ENCODE results near the gene YY1.
"Not testable (repeated sequence)": the region's sequence is repeated elsewhere in the genome, so short reads cannot be mapped to it uniquely, and the experiment has no call there.

Gene YY1

GRCh38 chr14:100307766-100308426 lies 69.0 kb downstream of the YY1 start:
- H3K4me3 ChIP-seq (ENCODE audit: low read length): peak overlapping the region; percentile 92
- H3K36me3 ChIP-seq (ENCODE audit: insufficient read depth, low read length): 0 out of 2 replicates have a peak, but pooled peaks cover under 1% of the 10 kb centered on the region
- H3K9ac ChIP-seq (ENCODE audit: low read depth, low read length): peak overlapping the region; percentile 95; the same call in 1 of the 2 replicates
- no peaks in the 10 kb centered on the region for H3K27me3 ChIP-seq (ENCODE audit: insufficient read depth, low read length)
- H3K9me3 ChIP-seq (ENCODE audit: insufficient read depth, low read depth, low read length): no peaks in the 10 kb centered on the region
- H3K27ac ChIP-seq (ENCODE audit: low read depth, low read length): no peak overlapping the region
- peaks cover 20% of the 10 kb centered on the region for H3K4me1 ChIP-seq (ENCODE audit: insufficient read depth, low read length)
- WGBS: 81% methylated on average over 5 of the region's 5 CpGs

DNA sequence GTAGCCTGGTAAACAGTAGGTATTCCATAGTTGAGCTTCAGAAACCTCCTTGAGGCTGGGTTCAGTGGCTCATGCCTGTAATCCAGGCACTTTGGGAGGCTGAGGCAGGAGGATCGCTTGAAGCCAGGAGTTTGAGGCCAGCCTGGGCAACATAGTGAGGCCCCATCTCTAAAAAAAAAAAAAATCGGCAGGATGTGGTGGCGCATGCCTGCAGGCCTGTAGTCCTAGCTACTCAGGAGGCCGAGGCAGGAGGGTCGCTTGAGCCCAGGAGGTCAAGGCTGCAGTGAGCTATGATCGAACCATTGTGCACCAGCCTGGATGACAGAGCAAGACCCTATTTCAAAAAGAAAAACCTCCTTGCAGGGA lies 69.5 kb downstream of the YY1 start:
- 89% methylated on average over 6 of the region's 6 CpGs for WGBS
- H3K4me1 ChIP-seq (ENCODE audit: insufficient read depth, low read length): peaks cover 20% of the 10 kb centered on the region
- H3K27ac ChIP-seq (ENCODE audit: low read depth, low read length): not testable (repeated sequence)

GRCh38 chr14:100309028-100309737 lies 70.2 kb downstream of the YY1 start:
- Histone ChIP-seq H3K9ac (ENCODE audit: low read depth, low read length) (no peak overlapping the region), H3K27me3 (ENCODE audit: insufficient read depth, low read length) (no peaks in the 10 kb centered on the region), H3K27ac (ENCODE audit: low read depth, low read length) (no peak overlapping the region), H3K36me3 (ENCODE audit: insufficient read depth, low read length) (no peaks in the 10 kb centered on the region), H3K4me1 (ENCODE audit: insufficient read depth, low read length) (peaks cover 15% of the 10 kb centered on the region), H3K9me3 (ENCODE audit: insufficient read depth, low read depth, low read length) (no peaks in the 10 kb centered on the region), H3K4me3 (ENCODE audit: low read length) (no peak overlapping the region)
- WGBS: 84% methylated on average over 8 of the region's 8 CpGs

More for the DNA sequence above, 69.5 kb downstream of the YY1 start:
- not testable (repeated sequence) for H3K4me3 ChIP-seq (ENCODE audit: low read length); H3K9ac ChIP-seq (ENCODE audit: low read depth, low read length); H3K36me3 ChIP-seq (ENCODE audit: insufficient read depth, low read length); H3K9me3 ChIP-seq (ENCODE audit: insufficient read depth, low read depth, low read length); H3K27me3 ChIP-seq (ENCODE audit: insufficient read depth, low read length)

- H3K4me1 ChIP-seq (ENCODE audit: insufficient read depth, low read length): peaks cover 11% of the 10 kb centered on the region
- H3K27me3 ChIP-seq (ENCODE audit: insufficient read depth, low read length); H3K9me3 ChIP-seq (ENCODE audit: insufficient read depth, low read depth, low read length); H3K9ac ChIP-seq (ENCODE audit: low read depth, low read length); H3K4me3 ChIP-seq (ENCODE audit: low read length); H3K36me3 ChIP-seq (ENCODE audit: insufficient read depth, low read length); H3K27ac ChIP-seq (ENCODE audit: low read depth, low read length): not testable (repeated sequence)
- 57% methylated on average over 18 of the region's 18 CpGs for WGBS
Observed at GRCh38 chr14:100312110-100312876, 73.3 kb downstream of the YY1 start.

DNA sequence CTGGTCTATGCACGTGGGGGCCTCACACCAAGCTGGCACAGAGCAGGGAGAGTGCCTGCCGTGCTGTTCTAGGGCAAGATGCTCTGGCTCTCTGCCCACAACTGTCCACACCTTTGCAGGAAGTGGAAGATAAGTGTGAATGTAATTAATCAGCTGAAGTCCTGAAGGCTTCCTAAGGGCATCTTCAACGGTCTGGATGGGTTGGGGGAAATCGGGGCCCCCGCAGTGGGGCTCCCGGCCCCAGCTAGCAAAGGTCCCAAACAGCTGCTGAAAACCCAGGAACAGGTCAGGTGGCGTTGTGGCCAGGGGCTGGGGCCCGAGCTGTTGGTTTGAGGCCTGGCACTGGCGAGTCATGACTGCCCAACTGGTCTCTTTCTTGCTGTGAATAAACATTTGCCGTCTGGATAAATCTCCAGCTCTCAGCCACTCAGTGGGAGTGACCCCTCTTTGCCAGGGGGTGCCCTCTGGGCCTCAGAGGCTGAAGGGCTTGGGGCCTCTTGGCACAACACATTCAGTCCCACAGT lies 74.0 kb downstream of the YY1 start:
- Histone ChIP-seq H3K27ac (ENCODE audit: low read depth, low read length) (no peak overlapping the region), H3K27me3 (ENCODE audit: insufficient read depth, low read length) (no peaks in the 10 kb centered on the region), H3K36me3 (ENCODE audit: insufficient read depth, low read length) (no peaks in the 10 kb centered on the region), H3K9ac (ENCODE audit: low read depth, low read length) (no peak overlapping the region), H3K9me3 (ENCODE audit: insufficient read depth, low read depth, low read length) (no peaks in the 10 kb centered on the region), H3K4me1 (ENCODE audit: insufficient read depth, low read length) (peaks cover 13% of the 10 kb centered on the region), H3K4me3 (ENCODE audit: low read length) (no peak overlapping the region)
- 83% methylated on average over 10 of the region's 10 CpGs for WGBS

DNA sequence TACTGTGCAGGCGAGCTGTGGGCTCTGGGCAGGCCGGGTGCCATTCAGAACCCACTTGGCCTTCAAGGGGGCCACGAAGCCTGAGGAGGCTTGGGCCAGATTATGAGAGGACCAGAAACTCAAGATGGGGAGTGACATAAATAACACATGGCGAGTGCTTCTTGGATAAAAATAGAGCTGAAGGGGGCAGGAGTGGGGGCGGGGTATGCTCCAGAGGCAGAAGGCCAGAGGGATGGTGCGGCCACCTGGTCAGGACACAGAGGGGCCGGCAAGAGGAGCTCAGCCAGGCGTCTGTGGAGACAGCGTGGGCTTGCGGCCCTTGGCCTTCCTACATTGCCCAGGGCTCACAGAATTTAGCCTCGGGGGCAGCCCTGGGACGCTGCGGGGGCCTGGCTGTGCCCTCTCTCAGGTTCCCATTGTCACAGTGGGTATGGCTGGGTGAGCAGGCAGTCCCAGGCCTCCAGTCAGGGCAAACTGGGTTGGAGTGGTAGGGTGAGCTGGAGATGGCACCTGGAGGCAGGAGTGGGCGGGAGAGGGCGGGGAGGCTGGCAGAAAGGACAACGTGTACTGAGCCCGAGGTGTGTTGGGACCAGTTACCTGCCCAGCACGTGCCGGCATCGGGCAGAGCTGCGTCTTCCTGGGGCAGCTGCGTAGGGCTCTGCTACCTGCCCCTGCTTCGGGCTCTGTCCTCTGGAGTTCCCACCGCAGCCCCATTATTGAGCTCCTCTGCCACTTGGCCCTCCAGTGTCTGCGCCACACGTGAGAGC lies 74.7 kb downstream of the YY1 start:
- 91% methylated on average over 26 of the region's 26 CpGs for WGBS

GRCh38 chr14:100314724-100315123 lies 75.8 kb downstream of the YY1 start:
- no peak overlapping the region for H3K9ac ChIP-seq (ENCODE audit: low read depth, low read length)
- WGBS: 92% methylated on average over 6 of the region's 6 CpGs
- H3K36me3 ChIP-seq (ENCODE audit: insufficient read depth, low read length): no peaks in the 10 kb centered on the region
- H3K27ac ChIP-seq (ENCODE audit: low read depth, low read length): no peak overlapping the region
- no peaks in the 10 kb centered on the region for H3K27me3 ChIP-seq (ENCODE audit: insufficient read depth, low read length)
- peaks cover 15% of the 10 kb centered on the region for H3K4me1 ChIP-seq (ENCODE audit: insufficient read depth, low read length)
- H3K4me3 ChIP-seq (ENCODE audit: low read length): no peak overlapping the region
- no peaks in the 10 kb centered on the region for H3K9me3 ChIP-seq (ENCODE audit: insufficient read depth, low read depth, low read length)

More for the DNA sequence above, 74.7 kb downstream of the YY1 start:
- no peaks in the 10 kb centered on the region for H3K36me3 ChIP-seq (ENCODE audit: insufficient read depth, low read length)
- no peak overlapping the region for H3K9ac ChIP-seq (ENCODE audit: low read depth, low read length)
- H3K4me1 ChIP-seq (ENCODE audit: insufficient read depth, low read length): peaks cover 15% of the 10 kb centered on the region
- H3K9me3 ChIP-seq (ENCODE audit: insufficient read depth, low read depth, low read length): no peaks in the 10 kb centered on the region
- H3K27me3 ChIP-seq (ENCODE audit: insufficient read depth, low read length): no peaks in the 10 kb centered on the region
- no peak overlapping the region for H3K27ac ChIP-seq (ENCODE audit: low read depth, low read length)
- H3K4me3 ChIP-seq (ENCODE audit: low read length): no peak overlapping the region

GRCh38 chr14:100317389-100317788 lies 78.4 kb downstream of the YY1 start:
- no peaks in the 10 kb centered on the region for H3K36me3 ChIP-seq (ENCODE audit: insufficient read depth, low read length)
- no peak overlapping the region for H3K9ac ChIP-seq (ENCODE audit: low read depth, low read length)
- no peaks in the 10 kb centered on the region for H3K9me3 ChIP-seq (ENCODE audit: insufficient read depth, low read depth, low read length)
- H3K27ac ChIP-seq (ENCODE audit: low read depth, low read length): no peak overlapping the region
- H3K4me1 ChIP-seq (ENCODE audit: insufficient read depth, low read length): peaks cover 8% of the 10 kb centered on the region; the same call in 1 of the 2 replicates
- H3K27me3 ChIP-seq (ENCODE audit: insufficient read depth, low read length): no peaks in the 10 kb centered on the region
- H3K4me3 ChIP-seq (ENCODE audit: low read length): no peak overlapping the region
- WGBS: 97% methylated on average over 6 of the region's 6 CpGs

GRCh38 chr14:100317912-100318808 lies 79.2 kb downstream of the YY1 start:
- Histone ChIP-seq H3K27ac (ENCODE audit: low read depth, low read length) (no peak overlapping the region), H3K4me3 (ENCODE audit: low read length) (no peak overlapping the region), H3K9ac (ENCODE audit: low read depth, low read length) (no peak overlapping the region; the same call in 1 of the 2 replicates)

More at GRCh38 chr14:100317912-100318808, 79.2 kb downstream of the YY1 start:
- 46% methylated on average over 39 of the region's 40 CpGs for WGBS
- Histone ChIP-seq H3K9me3 (ENCODE audit: insufficient read depth, low read depth, low read length) (no peaks in the 10 kb centered on the region), H3K27me3 (ENCODE audit: insufficient read depth, low read length) (no peaks in the 10 kb centered on the region), H3K36me3 (ENCODE audit: insufficient read depth, low read length) (no peaks in the 10 kb centered on the region), H3K4me1 (ENCODE audit: insufficient read depth, low read length) (peaks cover 4% of the 10 kb centered on the region; the same call in 1 of the 2 replicates)

All from HUES64 (cell line).